Measurements from ENCODE around the gene FBXL7.

The FBXL7 gene

GRCh38 chr5:15796557-15796956 is 296.6 kb downstream of the FBXL7 start:
- no peak for TF ChIP-seq CTCF (IDR thresholded peaks at IDR 0.05; ENCODE audit: low read length, missing control alignments)
- no peak for DNase-seq (ENCODE audit: low read depth)
- H3K4me3 ChIP-seq (replicated peaks; ENCODE audit: low read depth, low read length) = no peak overlapping the region

GRCh38 chr5:15797116-15797515 is 297.1 kb downstream of the FBXL7 start:
- no peak for TF ChIP-seq CTCF (IDR thresholded peaks at IDR 0.05; ENCODE audit: low read length, missing control alignments)
- no peak overlapping the region for H3K4me3 ChIP-seq (replicated peaks; ENCODE audit: low read depth, low read length)
- no peak for DNase-seq (ENCODE audit: low read depth)

GRCh38 chr5:15798006-15798405 is 298.0 kb downstream of the FBXL7 start:
- DNase-seq (ENCODE audit: low read depth) = peak; percentile 61
- TF ChIP-seq CTCF (IDR thresholded peaks at IDR 0.05; ENCODE audit: low read length, missing control alignments) = no peak
- H3K4me3 ChIP-seq (replicated peaks; ENCODE audit: low read depth, low read length) = no peak overlapping the region

- H3K4me3 ChIP-seq (replicated peaks; ENCODE audit: low read depth, low read length) = no peak overlapping the region
- no peak for DNase-seq (ENCODE audit: low read depth)
- TF ChIP-seq CTCF (IDR thresholded peaks at IDR 0.05; ENCODE audit: low read length, missing control alignments) = no peak
These were observed 299.0 kb downstream of the FBXL7 start for GRCh38 chr5:15799014-15799413.

- TF ChIP-seq CTCF (IDR thresholded peaks at IDR 0.05; ENCODE audit: low read length, missing control alignments) = no peak
- no peak overlapping the region for H3K4me3 ChIP-seq (replicated peaks; ENCODE audit: low read depth, low read length)
- no peak for DNase-seq (ENCODE audit: low read depth)
These were observed 299.6 kb downstream of the FBXL7 start for GRCh38 chr5:15799612-15800011.

GRCh38 chr5:15803280-15803679 is 303.3 kb downstream of the FBXL7 start:
- TF ChIP-seq CTCF (IDR thresholded peaks at IDR 0.05; ENCODE audit: low read length, missing control alignments) = no peak
- no peak overlapping the region for H3K4me3 ChIP-seq (replicated peaks; ENCODE audit: low read depth, low read length)
- no peak for DNase-seq (ENCODE audit: low read depth)

GRCh38 chr5:15806613-15807012 is 306.6 kb downstream of the FBXL7 start:
- no peak overlapping the region for H3K4me3 ChIP-seq (replicated peaks; ENCODE audit: low read depth, low read length)
- DNase-seq (ENCODE audit: low read depth) = no peak
- TF ChIP-seq CTCF (IDR thresholded peaks at IDR 0.05; ENCODE audit: low read length, missing control alignments) = no peak

Data from fibroblast of pulmonary artery (primary cell).